CD4-positive, alpha-beta T cell (primary cell): ENCODE data around the gene FA2H. TPM values are rescaled to one million over a fixed set of nuclear protein-coding genes. Genes with fewer than 3 reads are reported as not detected.

ENCODE experiments used
- ATAC-seq: fragments of 200-7000 bp; cut with Tn5 transposase; one replicate; pipeline ENCODE4 v1.10.0; 2022; ENCODE audit warnings: mild to moderate bottlenecking; ENCODE audit not compliant: poor library complexity
- CTCF ChIA-PET: fragments of 350-600 bp; sonication (Branson Sonifier 250); formaldehyde crosslinking; loops from one replicate; lab custom pipeline; 2021; ENCODE audit warnings: antibody characterized with exemption, inconsistent platforms; lab: Charles Lee
- POLR2A ChIA-PET: fragments of 350-600 bp; sonication (Branson Sonifier 250); formaldehyde crosslinking; loops from one replicate; lab custom pipeline; 2021; ENCODE audit warnings: antibody characterized with exemption, inconsistent platforms; lab: Charles Lee
- DNase-seq, 14 experiments: peaks; one replicate each; pipeline ENCODE4 v3.0.0-alpha.2; 2013 to 2020; ENCODE audit warnings: mixed read lengths in 2 of 14
- H3K27ac ChIP-seq, 2 donors: one replicate each; pipeline versions ENCODE4 v1.5.1 to v1.7.0; 2013; ENCODE audit warnings: low read length in 2 of 2, low read depth in 1 of 2, mild to moderate bottlenecking in 1 of 2
- H3K27me3 ChIP-seq, 2 experiments: 1 replicate in 1 of 2; 2 replicates in 1 of 2; pipeline versions ENCODE4 v1.6.1 to v1.7.0; 2013; ENCODE audit warnings: low read length in 2 of 2, control low read depth in 1 of 2, mild to moderate bottlenecking in 1 of 2, moderate library complexity in 1 of 2; ENCODE audit not compliant: insufficient read depth in 2 of 2, control insufficient read depth in 1 of 2
- H3K36me3 ChIP-seq: one replicate; pipeline ENCODE4 v1.6.1; 2013; ENCODE audit warnings: low read length, control low read depth; ENCODE audit not compliant: insufficient read depth
- H3K4me1 ChIP-seq: one replicate; pipeline ENCODE4 v1.6.1; 2013; ENCODE audit warnings: low read length, control low read depth; ENCODE audit not compliant: insufficient read depth
- H3K4me3 ChIP-seq: one replicate; pipeline ENCODE4 v1.5.1; 2013; ENCODE audit warnings: mild to moderate bottlenecking, low read length, moderate library complexity
- H3K9me3 ChIP-seq, 2 experiments: 1 replicate in 1 of 2; 2 replicates in 1 of 2; pipeline versions ENCODE4 v1.6.1 to v1.7.0; 2013; ENCODE audit warnings: low read length in 2 of 2, mild to moderate bottlenecking in 2 of 2, control low read depth in 1 of 2, moderate library complexity in 1 of 2; ENCODE audit not compliant: control insufficient read depth in 1 of 2, insufficient read depth in 1 of 2
- H3K27ac Mint-ChIP-seq: one replicate; pipeline ENCODE4 v1.8.0; 2020; ENCODE audit warnings: mixed read lengths
- H3K27me3 Mint-ChIP-seq: one replicate; pipeline ENCODE4 v1.8.0; 2021; ENCODE audit warnings: mixed read lengths
- H3K36me3 Mint-ChIP-seq: one replicate; pipeline ENCODE4 v1.8.0; 2021; ENCODE audit warnings: low read depth, mixed read lengths
- H3K4me1 Mint-ChIP-seq: one replicate; pipeline ENCODE4 v1.8.0; 2021; ENCODE audit warnings: low read depth, mixed read lengths
- H3K4me3 Mint-ChIP-seq: one replicate; pipeline ENCODE4 v1.8.0; 2020; ENCODE audit warnings: mild to moderate bottlenecking, mixed read lengths
- H3K9me3 Mint-ChIP-seq: one replicate; pipeline ENCODE4 v1.8.0; 2020; ENCODE audit warnings: mixed read lengths
- CTCF ChIP-seq: fragments of 200-600 bp; IDR thresholded peaks from one replicate; pipeline ENCODE4 v1.8.0; 2022; ENCODE audit warnings: antibody characterized with exemption, mild to moderate bottlenecking
- intact Hi-C, 2 experiments: fragments of 100-400 bp; cut with DNase I in 1 of 2; cut with micrococcal nuclease in 1 of 2; formaldehyde crosslinking; loops; one replicate each; pipeline versions ENCODE4 v1.15.1 to v1.9.0; 2023 to 2025; cut with DNase I, micrococcal nuclease
- total RNA-seq, 174 experiments: library from RNA in 2 of 174; stranded (reverse) in 2 of 174; gene quantifications; one replicate each; pipeline ENCODE4 v1.2.3 and lab custom pipeline; 2021 to 2026

Gene FA2H
- total RNA-seq, 2 experiments from 2014 or later = not detected

GRCh38 chr16:74713876-74714275 is 60.7 kb downstream of the FA2H start:
- no peak for TF ChIP-seq CTCF
- intact Hi-C loops = no loop called here
- Mint-ChIP-seq H3K36me3 (no peaks in the 10 kb centered on the region), H3K27me3 (no peaks in the 10 kb centered on the region), H3K4me1 (no peaks in the 10 kb centered on the region), H3K4me3 (no peak overlapping the region), H3K9me3 (no peaks in the 10 kb centered on the region), H3K27ac (no peak overlapping the region)
- peaks cover 2% of the 10 kb centered on the region for H3K4me1 ChIP-seq
- POLR2A ChIA-PET = no interaction called here
- ATAC-seq (no peak), DNase-seq (no peak)
- CTCF ChIA-PET = interaction anchor here (1.0 to 1.4 kb wide), 2 partner anchors 14 to 148 kb away, joined by 5 to 6 read pairs; partner anchors contain the start of gene MLKL
- H3K4me3 ChIP-seq = no peak overlapping the region
- no peaks in the 10 kb centered on the region for H3K27me3 ChIP-seq
- H3K27ac ChIP-seq = no peak overlapping the region
- H3K36me3 ChIP-seq = no peaks in the 10 kb centered on the region
- H3K9me3 ChIP-seq = no peaks in the 10 kb centered on the region

- no peak for DNase-seq
- Mint-ChIP-seq H3K4me3 (no peak overlapping the region), H3K36me3 (no peaks in the 10 kb centered on the region), H3K9me3 (no peaks in the 10 kb centered on the region), H3K27ac (no peak overlapping the region), H3K4me1 (no peaks in the 10 kb centered on the region), H3K27me3 (no peaks in the 10 kb centered on the region)
- Histone ChIP-seq H3K36me3 (no peaks in the 10 kb centered on the region), H3K27me3 (no peaks in the 10 kb centered on the region), H3K27ac (no peak overlapping the region), H3K4me1 (peaks cover 2% of the 10 kb centered on the region), H3K4me3 (no peak overlapping the region), H3K9me3 (no peaks in the 10 kb centered on the region)
- no peak for TF ChIP-seq CTCF
- no peak for ATAC-seq
- CTCF ChIA-PET = interaction anchor here (1.4 to 2.1 kb wide), 2 partner anchors 13 to 149 kb away, joined by 6 to 9 read pairs; partner anchors contain the start of gene MLKL
- POLR2A ChIA-PET = no interaction called here
- intact Hi-C loops = no loop called here
Measured at GRCh38 chr16:74713325-74713724, 61.3 kb downstream of the FA2H start.

GRCh38 chr16:74711938-74712337 is 62.7 kb downstream of the FA2H start:
- H3K36me3 Mint-ChIP-seq = no peaks in the 10 kb centered on the region
- DNase-seq (no peak), ATAC-seq (no peak)
- Histone ChIP-seq H3K9me3 (no peaks in the 10 kb centered on the region), H3K4me1 (peaks cover 2% of the 10 kb centered on the region), H3K27ac (no peak overlapping the region), H3K4me3 (no peak overlapping the region), H3K36me3 (no peaks in the 10 kb centered on the region), H3K27me3 (no peaks in the 10 kb centered on the region)
- H3K4me1 Mint-ChIP-seq = no peaks in the 10 kb centered on the region
- no peak overlapping the region for H3K4me3 Mint-ChIP-seq
- no peaks in the 10 kb centered on the region for H3K27me3 Mint-ChIP-seq
- TF ChIP-seq CTCF = no peak
- ChIA-PET CTCF (interaction anchor here (2.1 kb wide), 1 partner anchor 151 kb away, joined by 9 read pairs; no protein-coding TSS in a partner anchor), POLR2A (interaction anchor here (1.0 to 1.2 kb wide), 2 partner anchors 12 to 14 kb away, joined by 3 read pairs; partner anchors contain the start of gene MLKL)
- H3K27ac Mint-ChIP-seq = no peak overlapping the region
- intact Hi-C loops = no loop called here
- no peaks in the 10 kb centered on the region for H3K9me3 Mint-ChIP-seq
